Nephron progenitor cell (in vitro differentiated cells): ENCODE data around the gene B4GALT4.

Source experiments
- DNase-seq: peaks from one replicate; pipeline ENCODE4 v3.0.0; 2021
- H3K27ac Mint-ChIP-seq: 2 replicates; pipeline ENCODE4 v1.8.0; 2021; ENCODE audit warnings: mild to moderate bottlenecking, moderate library complexity, mixed read lengths
- H3K27me3 Mint-ChIP-seq: 2 replicates; pipeline ENCODE4 v1.8.0; 2021; ENCODE audit warnings: mild to moderate bottlenecking, low read depth, mixed read lengths; ENCODE audit not compliant: poor library complexity
- H3K36me3 Mint-ChIP-seq: 2 replicates; pipeline ENCODE4 v1.8.0; 2021; ENCODE audit warnings: low read depth, mixed read lengths
- H3K4me1 Mint-ChIP-seq: 2 replicates; pipeline ENCODE4 v1.8.0; 2021; ENCODE audit warnings: mixed read lengths
- H3K4me3 Mint-ChIP-seq: 2 replicates; pipeline ENCODE4 v1.8.0; 2021; ENCODE audit warnings: mild to moderate bottlenecking, moderate library complexity, mixed read lengths
- H3K9me3 Mint-ChIP-seq: 2 replicates; pipeline ENCODE4 v1.8.0; 2021; ENCODE audit warnings: mild to moderate bottlenecking, moderate library complexity, mixed read lengths
- CTCF ChIP-seq: fragments of 200-600 bp; sonication (generic); IDR thresholded peaks from 2 replicates; pipeline ENCODE4 v1.5.0; 2021; ENCODE audit warnings: antibody characterized with exemption

Gene B4GALT4

GRCh38 chr3:119205685-119206084, 35.0 kb downstream of the B4GALT4 start:
- no peak overlapping the region for H3K27ac Mint-ChIP-seq
- no peak for DNase-seq
- no peaks in the 10 kb centered on the region for H3K27me3 Mint-ChIP-seq
- H3K4me1 Mint-ChIP-seq: peaks cover 18% of the 10 kb centered on the region
- H3K9me3 Mint-ChIP-seq: peaks cover 4% of the 10 kb centered on the region
- no peak for TF ChIP-seq CTCF
- H3K36me3 Mint-ChIP-seq: peaks cover 22% of the 10 kb centered on the region
- H3K4me3 Mint-ChIP-seq: no peak overlapping the region

- Mint-ChIP-seq H3K9me3 (peaks cover 4% of the 10 kb centered on the region), H3K27me3 (no peaks in the 10 kb centered on the region), H3K27ac (no peak overlapping the region), H3K4me1 (peaks cover 18% of the 10 kb centered on the region), H3K36me3 (peaks cover 17% of the 10 kb centered on the region), H3K4me3 (no peak overlapping the region)
- no peak for TF ChIP-seq CTCF
- no peak for DNase-seq
Observed at GRCh38 chr3:119205209-119205608, 35.5 kb downstream of the B4GALT4 start.

GRCh38 chr3:119195911-119196310, 44.8 kb downstream of the B4GALT4 start:
- TF ChIP-seq CTCF: no peak
- Mint-ChIP-seq H3K36me3 (no peaks in the 10 kb centered on the region), H3K4me1 (no peaks in the 10 kb centered on the region), H3K27me3 (peaks cover 2% of the 10 kb centered on the region), H3K9me3 (no peaks in the 10 kb centered on the region), H3K27ac (no peak overlapping the region), H3K4me3 (no peak overlapping the region)
- no peak for DNase-seq

- H3K4me1 Mint-ChIP-seq: no peaks in the 10 kb centered on the region
- no peaks in the 10 kb centered on the region for H3K36me3 Mint-ChIP-seq
- no peak overlapping the region for H3K27ac Mint-ChIP-seq
- H3K9me3 Mint-ChIP-seq: no peaks in the 10 kb centered on the region
- no peak overlapping the region for H3K4me3 Mint-ChIP-seq
- TF ChIP-seq CTCF: no peak
- H3K27me3 Mint-ChIP-seq: peaks cover 2% of the 10 kb centered on the region
- no peak for DNase-seq
Observed at GRCh38 chr3:119195151-119195476, 45.6 kb downstream of the B4GALT4 start.

- H3K4me1 Mint-ChIP-seq: no peaks in the 10 kb centered on the region
- peaks cover 4% of the 10 kb centered on the region for H3K27me3 Mint-ChIP-seq
- DNase-seq: no peak
- H3K9me3 Mint-ChIP-seq: no peaks in the 10 kb centered on the region
- no peaks in the 10 kb centered on the region for H3K36me3 Mint-ChIP-seq
- no peak overlapping the region for H3K4me3 Mint-ChIP-seq
- no peak overlapping the region for H3K27ac Mint-ChIP-seq
- no peak for TF ChIP-seq CTCF
Observed at GRCh38 chr3:119194237-119195150, 46.2 kb downstream of the B4GALT4 start.

GRCh38 chr3:119191800-119192199, 48.9 kb downstream of the B4GALT4 start:
- H3K36me3 Mint-ChIP-seq: no peaks in the 10 kb centered on the region
- no peak overlapping the region for H3K4me3 Mint-ChIP-seq
- no peak for DNase-seq
- H3K4me1 Mint-ChIP-seq: no peaks in the 10 kb centered on the region
- no peak for TF ChIP-seq CTCF
- peaks cover 9% of the 10 kb centered on the region for H3K27me3 Mint-ChIP-seq
- H3K9me3 Mint-ChIP-seq: no peaks in the 10 kb centered on the region
- no peak overlapping the region for H3K27ac Mint-ChIP-seq
